IMR-90 (cell line): Measurements from ENCODE around the gene DNM1. TPM values are rescaled to one million over a fixed set of nuclear protein-coding genes. Genes with fewer than 3 reads are reported as not detected.

Experiments
- ATAC-seq: fragments of 200-7000 bp; cut with Tn5 transposase; 2 replicates; pipeline ENCODE4 v1.9.1; 2020; ENCODE audit warnings: low read depth, mild to moderate bottlenecking, moderate library complexity
- BruUV-seq: library from RNA; stranded (reverse); fragments of 400-500 nt; replicated peaks from 2 replicates; lab custom pipeline; 2021; lab: Mats Ljungman, UMichigan
- CTCF ChIA-PET: fragments of 300-600 bp; formaldehyde crosslinking; extraction: SDS; loops from one replicate; lab custom pipeline; 2021; ENCODE audit warnings: antibody characterized with exemption; lab: Yijun Ruan, JAX
- POLR2A ChIA-PET: fragments of 300-600 bp; sonication (Branson Sonifier 250); formaldehyde crosslinking; loops from one replicate; lab custom pipeline; 2022; ENCODE audit warnings: antibody characterized with exemption; ENCODE audit not compliant: unreplicated experiment; lab: Charles Lee
- DNase-seq: peaks from one replicate; pipeline ENCODE4 v3.0.0; 2013
- H2AFZ ChIP-seq: replicated peaks from 2 replicates; pipeline ENCODE3; 2013; ENCODE audit warnings: low read length, mild to moderate bottlenecking; ENCODE audit not compliant: poor library complexity
- H2AK5ac ChIP-seq: 2 replicates; pipeline ENCODE4 v1.6.1; 2013; ENCODE audit warnings: low read depth, low read length, inconsistent platforms
- H2AK9ac ChIP-seq: replicated peaks from 2 replicates; pipeline ENCODE3; 2013; ENCODE audit warnings: mild to moderate bottlenecking, low read depth, low read length, moderate library complexity; ENCODE audit not compliant: poor library complexity
- H2BK120ac ChIP-seq: 2 replicates; pipeline ENCODE4 v1.6.1; 2013; ENCODE audit warnings: low read depth, low read length, inconsistent platforms
- H2BK15ac ChIP-seq: 3 replicates; pipeline ENCODE4 v1.6.1; 2013; ENCODE audit warnings: low read depth, low read length, inconsistent platforms
- H2BK20ac ChIP-seq: 2 replicates; pipeline ENCODE4 v1.6.1; 2013; ENCODE audit warnings: low read depth, mild to moderate bottlenecking, inconsistent platforms, low read length, moderate library complexity
- H2BK5ac ChIP-seq: 2 replicates; pipeline ENCODE4 v1.6.1; 2013; ENCODE audit warnings: mild to moderate bottlenecking, low read depth, low read length, inconsistent platforms; ENCODE audit not compliant: poor library complexity, severe bottlenecking
- H3K14ac ChIP-seq: replicated peaks from 2 replicates; pipeline ENCODE4 v1.6.1; 2013; ENCODE audit warnings: low read depth, low read length, inconsistent platforms
- H3K18ac ChIP-seq: 2 replicates; pipeline ENCODE4 v1.6.1; 2013; ENCODE audit warnings: low read depth, low read length, control low read depth
- H3K23ac ChIP-seq: 2 replicates; pipeline ENCODE4 v1.6.1; 2013; ENCODE audit warnings: low read depth, low read length, inconsistent platforms
- H3K27ac ChIP-seq: 2 replicates; pipeline ENCODE4 v1.5.1; 2013; ENCODE audit warnings: mild to moderate bottlenecking, control low read depth, low read length; ENCODE audit not compliant: insufficient read depth
- H3K27me3 ChIP-seq: 2 replicates; pipeline ENCODE4 v1.6.1; 2013; ENCODE audit warnings: low read length; ENCODE audit not compliant: control insufficient read depth, insufficient read depth
- H3K36me3 ChIP-seq: 2 replicates; pipeline ENCODE4 v1.6.1; 2013; ENCODE audit warnings: low read length, mixed read lengths; ENCODE audit not compliant: control insufficient read depth, insufficient read depth
- H3K4ac ChIP-seq: 2 replicates; pipeline ENCODE4 v1.6.1; 2013; ENCODE audit warnings: low read depth, low read length, inconsistent platforms
- H3K4me1 ChIP-seq: 2 replicates; pipeline ENCODE4 v1.6.1; 2013; ENCODE audit warnings: low read length, mixed read lengths; ENCODE audit not compliant: control insufficient read depth, insufficient read depth
- H3K4me2 ChIP-seq: 2 replicates; pipeline ENCODE4 v1.6.1; 2013; ENCODE audit warnings: low read depth, mild to moderate bottlenecking, control low read depth, low read length, moderate library complexity
- H3K4me3 ChIP-seq: 2 replicates; pipeline ENCODE4 v1.5.1; 2013; ENCODE audit warnings: low read depth, mild to moderate bottlenecking, control low read depth, low read length, moderate library complexity; ENCODE audit not compliant: insufficient read depth
- H3K56ac ChIP-seq: 2 replicates; pipeline ENCODE4 v1.6.1; 2013; ENCODE audit warnings: low read length, inconsistent platforms; ENCODE audit not compliant: insufficient read depth; ENCODE audit errors: extremely low read depth
- H3K79me1 ChIP-seq, 2 experiments: 2 replicates each; pipeline ENCODE4 v1.6.1; 2013; ENCODE audit warnings: low read length in 2 of 2, inconsistent platforms in 1 of 2, low read depth in 1 of 2
- H3K9ac ChIP-seq: 2 replicates; pipeline ENCODE4 v1.6.1; 2013; ENCODE audit warnings: low read depth, low read length, control low read depth
- H3K9me1 ChIP-seq: 2 replicates; pipeline ENCODE4 v1.6.1; 2013; ENCODE audit warnings: low read length, inconsistent platforms; ENCODE audit not compliant: insufficient read depth
- H3K9me3 ChIP-seq: 2 replicates; pipeline ENCODE4 v1.6.1; 2013; ENCODE audit warnings: low read length; ENCODE audit not compliant: control insufficient read depth, insufficient read depth
- H4K20me1 ChIP-seq: 2 replicates; pipeline ENCODE4 v1.6.1; 2013; ENCODE audit warnings: low read length, inconsistent platforms; ENCODE audit not compliant: insufficient read depth
- H4K5ac ChIP-seq: 2 replicates; pipeline ENCODE4 v1.6.1; 2013; ENCODE audit warnings: mild to moderate bottlenecking, low read depth, low read length, control low read depth
- H4K8ac ChIP-seq, 2 experiments: 2 replicates each; pipeline ENCODE4 v1.6.1; 2013; ENCODE audit warnings: low read depth in 2 of 2, low read length in 2 of 2, control low read depth in 1 of 2, inconsistent platforms in 1 of 2
- H4K91ac ChIP-seq: 2 replicates; pipeline ENCODE4 v1.6.1; 2013; ENCODE audit warnings: low read depth, low read length, inconsistent platforms; ENCODE audit not compliant: insufficient read depth
- BHLHE40 ChIP-seq: fragments of 150-350 bp; IDR thresholded peaks from 2 replicates; pipeline ENCODE4 v1.6.1; 2016; ENCODE audit warnings: mild to moderate bottlenecking, low read depth, low read length
- CEBPB ChIP-seq: IDR thresholded peaks from 2 replicates; pipeline ENCODE4 v1.6.1; 2012; ENCODE audit warnings: low read depth, low read length, improper control_type of control experiment
- CHD1 ChIP-seq: IDR thresholded peaks from 2 replicates; pipeline ENCODE4 v1.6.1; 2012; ENCODE audit warnings: low read depth, low read length, improper control_type of control experiment
- ELK1 ChIP-seq: fragments of 150-350 bp; IDR thresholded peaks from 2 replicates; pipeline ENCODE4 v1.6.1; 2016; ENCODE audit warnings: low read depth, mild to moderate bottlenecking, low read length, moderate library complexity, borderline replicate concordance
- FOS ChIP-seq: fragments of 150-350 bp; IDR thresholded peaks from 2 replicates; pipeline ENCODE4 v1.6.1; 2016; ENCODE audit warnings: low read depth, low read length
- MAFK ChIP-seq: IDR thresholded peaks from 2 replicates; pipeline ENCODE4 v1.6.1; 2012; ENCODE audit warnings: low read depth, low read length, improper control_type of control experiment
- MAZ ChIP-seq: IDR thresholded peaks from 2 replicates; pipeline ENCODE4 v1.6.1; 2012; ENCODE audit warnings: low read depth, mild to moderate bottlenecking, low read length, improper control_type of control experiment, moderate library complexity, borderline replicate concordance
- MXI1 ChIP-seq: IDR thresholded peaks from 2 replicates; pipeline ENCODE4 v1.6.1; 2012; ENCODE audit warnings: low read depth, mild to moderate bottlenecking, low read length, moderate library complexity, borderline replicate concordance
- NFE2L2 ChIP-seq: fragments of 150-350 bp; IDR thresholded peaks from 2 replicates; pipeline ENCODE4 v1.6.1; 2016; ENCODE audit warnings: low read depth, mild to moderate bottlenecking, low read length
- POLR2A ChIP-seq: IDR thresholded peaks from 2 replicates; pipeline ENCODE4 v1.6.1; 2012; ENCODE audit warnings: mild to moderate bottlenecking, low read depth, low read length
- RAD21 ChIP-seq: IDR thresholded peaks from 2 replicates; pipeline ENCODE4 v1.6.1; 2012; ENCODE audit warnings: low read length, improper control_type of control experiment
- RCOR1 ChIP-seq: IDR thresholded peaks from 2 replicates; pipeline ENCODE4 v1.6.1; 2012; ENCODE audit warnings: mild to moderate bottlenecking, low read length, improper control_type of control experiment; ENCODE audit not compliant: insufficient replicate concordance
- USF2 ChIP-seq: fragments of 150-350 bp; IDR thresholded peaks from 2 replicates; pipeline ENCODE4 v1.6.1; 2017; ENCODE audit warnings: mild to moderate bottlenecking, antibody characterized with exemption, low read length, low read depth
- WGBS, 2 experiments: methylation state at CpG; one replicate each; pipeline versions ENCODE4 v1.1.5 to v1.1.7; 2013; ENCODE audit warnings: missing lambda C conversion rate in 2 of 2; ENCODE audit not compliant: insufficient read length in 1 of 2; ENCODE audit errors: extremely low coverage in 2 of 2; 5-methylcytosine and 5-hydroxymethylcytosine counted together
- dilution Hi-C: fragments of 300-500 bp; cut with HindIII; formaldehyde crosslinking; loops from one replicate; pipeline ENCODE4 v1.14.3; 2018; ENCODE audit warnings: low sequenced_read_pairs; ENCODE audit not compliant: unreplicated experiment
- in situ Hi-C: fragments of 300-500 bp; cut with MboI; formaldehyde crosslinking; loops from 3 replicates; pipeline ENCODE4 v1.14.3; 2019; ENCODE audit warnings: low sequenced_read_pairs, inconsistent platforms, mixed read lengths
- intact Hi-C: fragments of 100-400 bp; cut with micrococcal nuclease; formaldehyde crosslinking; loops from 2 replicates; pipeline ENCODE4 v1.10.0; 2022
- polyA plus RNA-seq, 3 experiments: library from polyadenylated mRNA; depleted of rRNA; stranded (reverse); fragments of >200 nt; gene quantifications; 2 replicates each; pipeline ENCODE4 v1.2.3, GENCODE V29; 2012; ENCODE audit warnings: low replicate concordance in 1 of 3
- total RNA-seq: library from RNA; depleted of rRNA; stranded (reverse); fragments of >200 nt; gene quantifications from 2 replicates; pipeline ENCODE4 v1.2.3, GENCODE V29; 2012

The DNM1 gene
- total and polyA plus RNA-seq, 2 of the 4 experiments (the other 2 are of a cell fraction) = 13.6 to 17.7 TPM

- Histone ChIP-seq H2AFZ (no peak overlapping the region), H3K14ac (no peak overlapping the region), H3K4me2 (no peak overlapping the region), H3K4ac (no peak overlapping the region), H3K23ac (no peak overlapping the region), H2BK5ac (no peak overlapping the region), H3K18ac (no peak overlapping the region), H3K27ac (no peak overlapping the region), H3K9ac (no peak overlapping the region), H2BK15ac (no peak overlapping the region), H2AK5ac (no peak overlapping the region), H3K9me1 (no peaks in the 10 kb centered on the region; the same call in 1 of the 2 replicates), H3K56ac (no peak overlapping the region), H3K4me1 (peaks cover 2% of the 10 kb centered on the region; the same call in 1 of the 2 replicates), H4K5ac (no peak overlapping the region), H3K9me3 (no peaks in the 10 kb centered on the region), H3K79me1 (peaks cover 0 to 4% of the 10 kb centered on the region in 2 experiments; a peak in 1 of 4 replicates), H3K4me3 (no peak overlapping the region), H2BK20ac (no peak overlapping the region), H2BK120ac (no peak overlapping the region), H3K36me3 (no peaks in the 10 kb centered on the region), H4K8ac (no peak overlapping the region), H4K20me1 (no peaks in the 10 kb centered on the region), H2AK9ac (peak overlapping the region; percentile 82), H3K27me3 (no peaks in the 10 kb centered on the region), H4K91ac (no peak overlapping the region)
- TF ChIP-seq NFE2L2 = no peak
- TF ChIP-seq MAZ = no peak
- TF ChIP-seq RCOR1 = no peak
- no peak for TF ChIP-seq USF2
- TF ChIP-seq CHD1 = no peak
- no peak for TF ChIP-seq FOS
- TF ChIP-seq BHLHE40 = no peak
- TF ChIP-seq CEBPB = no peak
- TF ChIP-seq RAD21 = no peak
- TF ChIP-seq POLR2A = no peak
- TF ChIP-seq ELK1 = no peak
- no peak for TF ChIP-seq MAFK
- TF ChIP-seq MXI1 = no peak
- in situ Hi-C loops = no loop called here
- ATAC-seq (no peak), DNase-seq (no peak)
- WGBS, 2 experiments = no CpG with 5 or more reads among the region's 15 CpGs
- POLR2A ChIA-PET = no interaction called here
- no TSS peak for BruUV-seq
- CTCF ChIA-PET = no interaction called here
- intact Hi-C loops = no loop called here
- dilution Hi-C loops = no loop called here
Observed at GRCh38 chr9:128208946-128209669, 5.9 kb downstream of the DNM1 start.
